ENCODE results near the gene APOBEC3G. TPM values are rescaled to one million over a fixed set of nuclear protein-coding genes. Genes with fewer than 3 reads are reported as not detected.

APOBEC3G gene
- polyA plus RNA-seq, 1 of the 3 experiments (the other 2 are of a cell fraction), result not detected

DNA sequence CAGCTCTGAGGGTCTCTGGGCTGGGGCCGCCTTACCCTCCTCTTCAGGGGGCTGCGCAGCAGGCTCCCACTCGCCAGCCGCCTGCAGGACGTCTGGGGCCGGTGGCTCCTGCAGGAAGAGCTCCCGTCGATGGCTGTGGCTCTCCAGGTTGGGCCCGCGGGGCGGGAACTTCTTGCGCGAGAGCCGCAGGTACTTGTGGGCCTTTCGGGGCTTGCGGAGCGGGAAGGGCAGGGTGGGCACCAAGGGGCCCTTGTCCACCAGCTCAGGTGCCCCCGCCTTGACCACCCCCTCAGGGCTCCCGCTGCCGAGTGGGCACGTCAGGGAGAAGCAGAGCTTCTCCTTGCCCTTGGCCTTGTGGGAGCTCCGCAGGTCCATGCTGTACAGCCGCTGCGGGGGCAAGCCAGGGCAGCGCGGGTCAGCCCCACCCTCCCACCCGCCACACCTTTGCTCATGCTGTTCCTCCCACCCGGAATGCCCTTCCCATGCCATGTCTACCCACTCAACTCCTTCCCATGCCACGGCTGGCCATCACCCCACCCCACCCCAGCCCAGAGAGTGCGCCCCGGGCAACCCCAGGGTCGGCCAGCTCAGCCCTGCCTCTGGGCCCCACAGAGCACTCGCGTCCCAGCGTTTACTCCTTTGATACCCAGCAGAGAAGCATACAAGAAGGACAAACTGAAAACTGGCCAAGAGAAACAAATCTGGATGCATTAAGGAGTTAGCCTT lies 57.5 kb downstream of the APOBEC3G start:
- TF ChIP-seq FOXM1 (IDR thresholded peaks at IDR 0.05; ENCODE audit: low read depth) (no peak), SMC3 (IDR thresholded peaks at IDR 0.05; ENCODE audit: low read depth, low read length) (no peak), YY1 (IDR thresholded peaks at IDR 0.05; ENCODE audit: low read depth) (no peak), RAD21 (IDR thresholded peaks at IDR 0.05; ENCODE audit: low read length) (no peak), RCOR1 (IDR thresholded peaks at IDR 0.05; ENCODE audit: low read length) (no peak), RFX5 (IDR thresholded peaks at IDR 0.05; ENCODE audit: low read length) (no peak), GATA2 (CRISPR knock-in tag; IDR thresholded peaks at IDR 0.05) (no peak), EZH2phosphoT487 (IDR thresholded peaks at IDR 0.05; ENCODE audit: borderline replicate concordance, low read depth) (no peak), GABPA (IDR thresholded peaks at IDR 0.05; ENCODE audit: low read depth) (no peak), TAF1 (IDR thresholded peaks at IDR 0.05; ENCODE audit: borderline replicate concordance, low read depth, low read length) (no peak), SIN3A (IDR thresholded peaks at IDR 0.05; ENCODE audit: borderline replicate concordance, low read depth, low read length) (no peak), EP300 (IDR thresholded peaks at IDR 0.05; ENCODE audit: borderline replicate concordance in 1 of 2, low read depth in 1 of 2, low read length in 1 of 2) (no peak), CHD2 (IDR thresholded peaks at IDR 0.05; ENCODE audit: low read length, partially characterized antibody) (no peak), ELF1 (IDR thresholded peaks at IDR 0.05) (no peak), FOSL2 (IDR thresholded peaks at IDR 0.05; ENCODE audit: borderline replicate concordance, low read depth) (no peak), NFIC (IDR thresholded peaks at IDR 0.05; ENCODE audit: borderline replicate concordance) (no peak), TEAD4 (IDR thresholded peaks at IDR 0.05; ENCODE audit: borderline replicate concordance, insufficient read depth) (no peak)
- TF ChIP-seq, protein P1, sequence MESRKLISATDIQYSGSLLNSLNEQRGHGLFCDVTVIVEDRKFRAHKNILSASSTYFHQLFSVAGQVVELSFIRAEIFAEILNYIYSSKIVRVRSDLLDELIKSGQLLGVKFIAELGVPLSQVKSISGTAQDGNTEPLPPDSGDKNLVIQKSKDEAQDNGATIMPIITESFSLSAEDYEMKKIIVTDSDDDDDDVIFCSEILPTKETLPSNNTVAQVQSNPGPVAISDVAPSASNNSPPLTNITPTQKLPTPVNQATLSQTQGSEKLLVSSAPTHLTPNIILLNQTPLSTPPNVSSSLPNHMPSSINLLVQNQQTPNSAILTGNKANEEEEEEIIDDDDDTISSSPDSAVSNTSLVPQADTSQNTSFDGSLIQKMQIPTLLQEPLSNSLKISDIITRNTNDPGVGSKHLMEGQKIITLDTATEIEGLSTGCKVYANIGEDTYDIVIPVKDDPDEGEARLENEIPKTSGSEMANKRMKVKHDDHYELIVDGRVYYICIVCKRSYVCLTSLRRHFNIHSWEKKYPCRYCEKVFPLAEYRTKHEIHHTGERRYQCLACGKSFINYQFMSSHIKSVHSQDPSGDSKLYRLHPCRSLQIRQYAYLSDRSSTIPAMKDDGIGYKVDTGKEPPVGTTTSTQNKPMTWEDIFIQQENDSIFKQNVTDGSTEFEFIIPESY (IDR thresholded peaks at IDR 0.05; ENCODE audit: borderline replicate concordance, low read depth), result no peak
- TF ChIP-seq, protein P2, sequence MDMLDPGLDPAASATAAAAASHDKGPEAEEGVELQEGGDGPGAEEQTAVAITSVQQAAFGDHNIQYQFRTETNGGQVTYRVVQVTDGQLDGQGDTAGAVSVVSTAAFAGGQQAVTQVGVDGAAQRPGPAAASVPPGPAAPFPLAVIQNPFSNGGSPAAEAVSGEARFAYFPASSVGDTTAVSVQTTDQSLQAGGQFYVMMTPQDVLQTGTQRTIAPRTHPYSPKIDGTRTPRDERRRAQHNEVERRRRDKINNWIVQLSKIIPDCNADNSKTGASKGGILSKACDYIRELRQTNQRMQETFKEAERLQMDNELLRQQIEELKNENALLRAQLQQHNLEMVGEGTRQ (IDR thresholded peaks at IDR 0.05; ENCODE audit: borderline replicate concordance, low read depth, low read length), result no peak
- TF ChIP-seq, protein P3, sequence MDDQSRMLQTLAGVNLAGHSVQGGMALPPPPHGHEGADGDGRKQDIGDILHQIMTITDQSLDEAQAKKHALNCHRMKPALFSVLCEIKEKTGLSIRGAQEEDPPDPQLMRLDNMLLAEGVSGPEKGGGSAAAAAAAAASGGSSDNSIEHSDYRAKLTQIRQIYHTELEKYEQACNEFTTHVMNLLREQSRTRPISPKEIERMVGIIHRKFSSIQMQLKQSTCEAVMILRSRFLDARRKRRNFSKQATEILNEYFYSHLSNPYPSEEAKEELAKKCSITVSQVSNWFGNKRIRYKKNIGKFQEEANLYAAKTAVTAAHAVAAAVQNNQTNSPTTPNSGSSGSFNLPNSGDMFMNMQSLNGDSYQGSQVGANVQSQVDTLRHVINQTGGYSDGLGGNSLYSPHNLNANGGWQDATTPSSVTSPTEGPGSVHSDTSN (IDR thresholded peaks at IDR 0.05), result no peak
- H3K9ac ChIP-seq, result no peak overlapping the region
- no peaks in the 10 kb centered on the region for H3K79me2 ChIP-seq (ENCODE audit: insufficient read depth)
- H3K4me2 ChIP-seq, result no peak overlapping the region
- H3K36me3 ChIP-seq (replicated peaks in 1 of 2; ENCODE audit: control insufficient read depth in 1 of 2, insufficient read depth in 2 of 2, low read length in 1 of 2), result no peaks in the 10 kb centered on the region
- no peaks in the 10 kb centered on the region for H3F3A ChIP-seq (replicated peaks; ENCODE audit: insufficient read depth)
- peaks cover 0 to 9% of the 10 kb centered on the region in 2 experiments; a peak in 1 of 4 replicates for H3K4me1 ChIP-seq (ENCODE audit: control insufficient read depth in 1 of 2, insufficient read depth in 2 of 2, low read depth in 1 of 2, low read length in 1 of 2)
- 25% methylated on average over 4 of the region's 35 CpGs for WGBS (ENCODE audit: low lambda C conversion rate)
- POLR2A ChIA-PET, result interaction anchor here (1.2 kb wide), 1 partner anchor 178 kb away, joined by 4 read pairs; no protein-coding TSS in a partner anchor
- CTCF ChIA-PET, result interaction anchor here (1.1 to 2.2 kb wide), 12 partner anchors 8 to 369 kb away, joined by 3 to 11 read pairs (median 4); no protein-coding TSS in a partner anchor
- H3K4me3 ChIP-seq (ENCODE audit: low read depth in 2 of 2, low read length in 1 of 2), result no peak overlapping the region
- no peaks in the 10 kb centered on the region for H4K20me1 ChIP-seq (ENCODE audit: insufficient read depth)
- H3K27me3 ChIP-seq (ENCODE audit: insufficient read depth), result no peaks in the 10 kb centered on the region
- no peaks in the 10 kb centered on the region for H3K9me2 ChIP-seq
- H3K9me3 ChIP-seq, result no peaks in the 10 kb centered on the region
- DNase-seq, result no peak
- no peak overlapping the region for H2AFZ ChIP-seq (ENCODE audit: low read depth)
- H3K27ac ChIP-seq (ENCODE audit: low read depth in 2 of 2, low read length in 1 of 2), result no peak overlapping the region

Measured in SK-N-SH (cell line).